PC-9 (cell line): ENCODE measurements around the gene NRIP1. TPM values are rescaled to one million over a fixed set of nuclear protein-coding genes. Genes with fewer than 3 reads are reported as not detected.

Experiments
- BruUV-seq: library from RNA; stranded (reverse); fragments of 400-500 nt; replicated peaks from 2 replicates; lab custom pipeline; 2021; lab: Mats Ljungman, UMichigan
- CTCF ChIA-PET: fragments of 300-600 bp; sonication (Branson Sonifier 250); formaldehyde crosslinking; loops from one replicate; lab custom pipeline; 2022; ENCODE audit warnings: antibody characterized with exemption; lab: Charles Lee
- POLR2A ChIA-PET: fragments of 300-600 bp; sonication (Branson Sonifier 250); formaldehyde crosslinking; loops from one replicate; lab custom pipeline; 2022; ENCODE audit warnings: antibody characterized with exemption; ENCODE audit not compliant: unreplicated experiment; lab: Charles Lee
- DNase-seq, 2 experiments: peaks; one replicate each; pipeline versions ENCODE4 v3.0.0 to v3.0.0-alpha.2; 2015 to 2022; ENCODE audit warnings: mixed read lengths in 1 of 2
- H2AFZ ChIP-seq: fragments of 200-600 bp; sonication (generic); 2 replicates; pipeline ENCODE4 v1.8.1; 2017; ENCODE audit warnings: antibody characterized with exemption
- H3F3A ChIP-seq: fragments of 200-600 bp; sonication (generic); 2 replicates; pipeline ENCODE4 v1.8.1; 2017; ENCODE audit warnings: antibody characterized with exemption, mild to moderate bottlenecking, low read depth; ENCODE audit not compliant: insufficient read depth
- H3K27ac ChIP-seq: fragments of 200-600 bp; sonication (generic); 2 replicates; pipeline ENCODE4 v1.6.1; 2016; ENCODE audit warnings: mixed run types
- H3K27me3 ChIP-seq: fragments of 200-600 bp; sonication (generic); 2 replicates; pipeline ENCODE4 v1.6.1; 2016; ENCODE audit warnings: low read depth, mixed run types; ENCODE audit not compliant: insufficient read depth
- H3K36me3 ChIP-seq: fragments of 200-600 bp; sonication (generic); 2 replicates; pipeline ENCODE4 v1.6.1; 2016; ENCODE audit warnings: low read depth, mixed run types
- H3K4me1 ChIP-seq: fragments of 200-600 bp; sonication (generic); replicated peaks from 2 replicates; pipeline ENCODE4 v1.6.1; 2016; ENCODE audit warnings: mixed run types; ENCODE audit not compliant: insufficient read depth
- H3K4me2 ChIP-seq: fragments of 200-600 bp; sonication (generic); 2 replicates; pipeline ENCODE4 v1.6.1; 2017; ENCODE audit warnings: mixed run types
- H3K4me3 ChIP-seq: fragments of 200-600 bp; sonication (generic); 2 replicates; pipeline ENCODE4 v1.6.1; 2016; ENCODE audit warnings: mixed run types
- H3K79me2 ChIP-seq: fragments of 200-600 bp; sonication (generic); 2 replicates; pipeline ENCODE4 v1.6.1; 2017; ENCODE audit warnings: low read depth, mixed run types
- H3K9me2 ChIP-seq: fragments of 200-600 bp; sonication (generic); 2 replicates; pipeline ENCODE4 v1.8.1; 2017; ENCODE audit warnings: mild to moderate bottlenecking; ENCODE audit not compliant: insufficient read depth
- H3K9me3 ChIP-seq: fragments of 200-600 bp; sonication (generic); 2 replicates; pipeline ENCODE4 v1.8.1; 2016; ENCODE audit warnings: low read depth; ENCODE audit not compliant: insufficient read depth
- H4K20me1 ChIP-seq: fragments of 200-600 bp; sonication (generic); 2 replicates; pipeline ENCODE4 v1.8.1; 2017; ENCODE audit not compliant: insufficient read depth
- EZH2 ChIP-seq: fragments of 200-600 bp; sonication (generic); IDR thresholded peaks from 2 replicates; pipeline ENCODE4 v1.8.0; 2017; ENCODE audit warnings: antibody characterized with exemption, low read depth
- intact Hi-C: fragments of 100-400 bp; cut with micrococcal nuclease; formaldehyde crosslinking; loops from one replicate; pipeline ENCODE4 v1.10.0; 2022; ENCODE audit not compliant: unreplicated experiment
- total RNA-seq: library from RNA; stranded (reverse); gene quantifications from 2 replicates; pipeline ENCODE4 v1.2.3, GENCODE V29; 2021
- TF ChIP-seq, protein P1 (sequence below): fragments of 200-600 bp; sonication (generic); conservative IDR thresholded peaks from 2 replicates; pipeline ENCODE4 v1.6.1; 2017; ENCODE audit warnings: mixed run types, antibody characterized with exemption, mild to moderate bottlenecking, moderate library complexity

Gene NRIP1
- total RNA-seq, 1 experiment from 2014 or later, result 33.0 TPM

- H4K20me1 ChIP-seq, result no peaks in the 10 kb centered on the region
Measured at GRCh38 chr21:15108801-15109200, 44.0 kb upstream of the NRIP1 start.

GRCh38 chr21:15104470-15104869, 39.7 kb upstream of the NRIP1 start:
- no peaks in the 10 kb centered on the region for H3K27me3 ChIP-seq
- no peak for TF ChIP-seq EZH2
- TF ChIP-seq, protein P1, sequence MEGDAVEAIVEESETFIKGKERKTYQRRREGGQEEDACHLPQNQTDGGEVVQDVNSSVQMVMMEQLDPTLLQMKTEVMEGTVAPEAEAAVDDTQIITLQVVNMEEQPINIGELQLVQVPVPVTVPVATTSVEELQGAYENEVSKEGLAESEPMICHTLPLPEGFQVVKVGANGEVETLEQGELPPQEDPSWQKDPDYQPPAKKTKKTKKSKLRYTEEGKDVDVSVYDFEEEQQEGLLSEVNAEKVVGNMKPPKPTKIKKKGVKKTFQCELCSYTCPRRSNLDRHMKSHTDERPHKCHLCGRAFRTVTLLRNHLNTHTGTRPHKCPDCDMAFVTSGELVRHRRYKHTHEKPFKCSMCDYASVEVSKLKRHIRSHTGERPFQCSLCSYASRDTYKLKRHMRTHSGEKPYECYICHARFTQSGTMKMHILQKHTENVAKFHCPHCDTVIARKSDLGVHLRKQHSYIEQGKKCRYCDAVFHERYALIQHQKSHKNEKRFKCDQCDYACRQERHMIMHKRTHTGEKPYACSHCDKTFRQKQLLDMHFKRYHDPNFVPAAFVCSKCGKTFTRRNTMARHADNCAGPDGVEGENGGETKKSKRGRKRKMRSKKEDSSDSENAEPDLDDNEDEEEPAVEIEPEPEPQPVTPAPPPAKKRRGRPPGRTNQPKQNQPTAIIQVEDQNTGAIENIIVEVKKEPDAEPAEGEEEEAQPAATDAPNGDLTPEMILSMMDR, result no peak
- intact Hi-C loops, result no loop called here
- H3K9me3 ChIP-seq, result no peaks in the 10 kb centered on the region
- H3K27ac ChIP-seq, result no peak overlapping the region
- no peak overlapping the region for H3K4me2 ChIP-seq
- no peak overlapping the region for H2AFZ ChIP-seq
- POLR2A ChIA-PET, result no interaction called here
- H3K9me2 ChIP-seq, result no peaks in the 10 kb centered on the region
- H3K36me3 ChIP-seq, result no peaks in the 10 kb centered on the region
- no peaks in the 10 kb centered on the region for H3K79me2 ChIP-seq
- no peaks in the 10 kb centered on the region for H3F3A ChIP-seq
- H4K20me1 ChIP-seq, result no peaks in the 10 kb centered on the region
- BruUV-seq, result no TSS peak
- CTCF ChIA-PET, result no interaction called here
- no peak for DNase-seq
- H3K4me3 ChIP-seq, result no peak overlapping the region
- no peaks in the 10 kb centered on the region for H3K4me1 ChIP-seq

More at GRCh38 chr21:15108801-15109200, 44.0 kb upstream of the NRIP1 start:
- H3K36me3 ChIP-seq, result no peaks in the 10 kb centered on the region
- no peaks in the 10 kb centered on the region for H3F3A ChIP-seq
- H3K4me1 ChIP-seq, result no peaks in the 10 kb centered on the region
- TF ChIP-seq, protein P1, result no peak
- no peak for TF ChIP-seq EZH2
- no TSS peak for BruUV-seq
- intact Hi-C loops, result no loop called here
- ChIA-PET CTCF (no interaction called here), POLR2A (interaction anchor here (0.6 kb wide), 1 partner anchor 8 kb away, joined by 3 read pairs; no protein-coding TSS in a partner anchor)
- DNase-seq, result no peak
- H2AFZ ChIP-seq, result no peak overlapping the region
- H3K27me3 ChIP-seq, result no peaks in the 10 kb centered on the region
- H3K27ac ChIP-seq, result no peak overlapping the region
- H3K9me3 ChIP-seq, result no peaks in the 10 kb centered on the region
- H3K4me3 ChIP-seq, result no peak overlapping the region
- H3K4me2 ChIP-seq, result no peak overlapping the region
- H3K79me2 ChIP-seq, result no peaks in the 10 kb centered on the region
- no peaks in the 10 kb centered on the region for H3K9me2 ChIP-seq

- no peaks in the 10 kb centered on the region for H3K9me3 ChIP-seq
- ChIA-PET CTCF (no interaction called here), POLR2A (no interaction called here)
- no peaks in the 10 kb centered on the region for H3F3A ChIP-seq
- no peak overlapping the region for H3K27ac ChIP-seq
- no peaks in the 10 kb centered on the region for H4K20me1 ChIP-seq
- H3K4me2 ChIP-seq, result no peak overlapping the region
- no peaks in the 10 kb centered on the region for H3K79me2 ChIP-seq
- TF ChIP-seq, protein P1, result no peak
- no peak for TF ChIP-seq EZH2
- intact Hi-C loops, result no loop called here
- H2AFZ ChIP-seq, result no peak overlapping the region
- H3K4me3 ChIP-seq, result no peak overlapping the region
- H3K9me2 ChIP-seq, result no peaks in the 10 kb centered on the region
- no peaks in the 10 kb centered on the region for H3K36me3 ChIP-seq
- no TSS peak for BruUV-seq
- H3K4me1 ChIP-seq, result no peaks in the 10 kb centered on the region
- H3K27me3 ChIP-seq, result no peaks in the 10 kb centered on the region
- DNase-seq, result no peak
Measured at GRCh38 chr21:15098908-15099307, 34.1 kb upstream of the NRIP1 start.
